Activated T-cell treated with anti-CD3 and anti-CD28 coated beads for 4 hours (primary cell): ENCODE data around the gene CERS1.

Experiments used
- DNase-seq: peaks from one replicate; pipeline ENCODE4 v3.0.0-alpha.2; 2020

CERS1 gene

DNA sequence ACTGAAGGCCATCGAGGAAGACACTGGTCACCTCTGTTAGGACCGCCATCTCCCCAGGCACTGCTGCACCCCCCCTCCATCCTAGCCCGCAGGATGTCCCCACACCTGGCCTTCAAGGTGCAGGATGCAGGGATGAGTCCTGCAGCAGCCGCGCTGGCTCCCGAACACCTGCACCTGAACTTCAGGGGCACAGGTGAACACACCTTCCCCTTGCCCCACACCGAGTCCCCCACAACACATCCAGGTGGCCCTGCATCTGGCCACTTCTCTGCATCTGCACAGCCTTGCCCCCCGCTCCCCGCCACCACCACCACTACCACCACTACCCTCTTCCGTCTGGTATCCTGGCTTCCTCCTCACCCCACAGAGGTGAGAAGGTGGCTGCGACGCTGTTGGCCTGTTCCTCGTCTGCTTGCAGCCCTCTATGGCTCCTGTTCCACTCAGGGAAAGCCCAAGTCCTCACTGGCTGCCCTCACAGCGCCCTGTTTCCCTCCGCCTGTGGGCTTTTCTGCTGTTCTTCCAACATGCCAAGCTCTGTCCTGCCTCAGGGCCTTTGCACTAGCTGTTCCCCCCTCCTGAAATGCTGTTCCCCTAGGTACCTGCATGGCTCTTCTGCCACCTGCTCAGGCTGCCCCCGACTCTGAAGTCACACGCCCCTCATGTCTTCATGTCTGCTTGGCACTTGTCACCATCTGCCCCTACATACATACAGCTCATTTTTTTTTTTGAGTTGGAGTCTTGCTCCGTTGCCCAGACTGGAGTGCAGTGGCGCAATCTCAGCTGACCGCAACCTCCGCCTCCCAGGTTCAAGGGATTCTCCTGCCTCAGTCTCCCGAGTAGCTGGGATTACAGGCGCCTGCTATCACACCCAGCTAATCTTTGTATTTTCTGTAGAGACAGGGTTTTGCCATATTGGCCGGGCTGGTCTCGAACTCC is 1.4 kb upstream of the CERS1 start:
- DNase-seq, result no peak

DNA sequence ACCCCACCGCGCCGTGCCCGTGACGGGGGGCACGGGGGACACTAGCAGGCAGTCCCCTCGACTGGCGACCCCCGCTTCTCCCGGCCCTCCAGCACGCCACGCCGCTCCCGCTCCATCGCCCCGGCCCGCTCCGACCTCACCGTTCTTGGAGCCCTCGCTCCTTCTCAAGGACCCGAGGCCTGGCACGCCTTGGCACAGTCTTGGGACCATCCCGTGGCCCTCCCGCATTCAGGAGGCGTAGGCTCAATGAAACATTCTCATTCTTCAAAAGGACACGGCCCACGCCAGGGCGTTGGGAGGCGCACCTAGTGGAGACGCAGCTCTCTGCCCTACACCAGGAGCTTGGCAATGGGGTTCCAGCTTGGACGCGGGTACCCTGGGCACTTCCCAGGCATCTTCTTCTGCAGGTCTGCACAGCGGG is 473 bp upstream of the CERS1 start:
- no peak for DNase-seq

DNA sequence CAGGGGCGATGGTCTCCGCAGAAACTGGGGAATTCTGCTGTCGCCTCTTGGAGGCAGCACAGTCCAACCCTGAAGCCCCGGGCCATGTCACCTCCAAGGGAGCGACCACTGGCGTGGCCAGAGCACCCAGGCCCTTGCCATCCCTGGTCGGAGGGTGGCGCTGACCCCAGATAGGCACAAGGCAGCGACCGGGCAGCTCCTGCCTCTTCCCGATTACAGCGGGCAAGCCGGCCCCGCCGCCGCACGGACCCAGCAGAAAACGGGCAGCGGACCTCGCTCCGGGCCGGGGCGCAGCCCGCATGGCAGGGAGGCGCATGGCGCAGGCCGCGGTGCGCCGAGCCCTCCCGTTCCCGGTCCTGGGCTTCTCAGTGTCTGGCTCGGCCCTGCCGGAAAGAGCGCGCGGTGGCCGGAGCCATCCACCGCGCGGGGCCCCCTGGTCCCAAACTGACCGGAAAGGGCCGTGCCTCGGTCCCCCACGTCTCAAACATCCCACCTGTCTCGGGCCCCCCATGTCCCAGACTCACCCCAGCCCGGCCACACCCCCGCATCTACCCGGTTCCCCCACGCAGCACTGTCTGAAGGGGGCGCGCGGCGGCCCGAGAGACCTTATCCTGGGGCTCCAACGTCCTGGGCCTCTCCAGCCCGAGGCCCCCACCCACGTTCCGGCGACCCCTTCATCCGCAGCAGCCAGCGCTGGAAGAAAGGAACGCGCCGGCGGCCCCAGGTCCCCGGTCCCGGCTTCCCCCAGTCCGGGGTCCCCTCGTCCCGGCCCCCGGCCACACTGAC is 727 bp downstream of the CERS1 start:
- no peak for DNase-seq

DNA sequence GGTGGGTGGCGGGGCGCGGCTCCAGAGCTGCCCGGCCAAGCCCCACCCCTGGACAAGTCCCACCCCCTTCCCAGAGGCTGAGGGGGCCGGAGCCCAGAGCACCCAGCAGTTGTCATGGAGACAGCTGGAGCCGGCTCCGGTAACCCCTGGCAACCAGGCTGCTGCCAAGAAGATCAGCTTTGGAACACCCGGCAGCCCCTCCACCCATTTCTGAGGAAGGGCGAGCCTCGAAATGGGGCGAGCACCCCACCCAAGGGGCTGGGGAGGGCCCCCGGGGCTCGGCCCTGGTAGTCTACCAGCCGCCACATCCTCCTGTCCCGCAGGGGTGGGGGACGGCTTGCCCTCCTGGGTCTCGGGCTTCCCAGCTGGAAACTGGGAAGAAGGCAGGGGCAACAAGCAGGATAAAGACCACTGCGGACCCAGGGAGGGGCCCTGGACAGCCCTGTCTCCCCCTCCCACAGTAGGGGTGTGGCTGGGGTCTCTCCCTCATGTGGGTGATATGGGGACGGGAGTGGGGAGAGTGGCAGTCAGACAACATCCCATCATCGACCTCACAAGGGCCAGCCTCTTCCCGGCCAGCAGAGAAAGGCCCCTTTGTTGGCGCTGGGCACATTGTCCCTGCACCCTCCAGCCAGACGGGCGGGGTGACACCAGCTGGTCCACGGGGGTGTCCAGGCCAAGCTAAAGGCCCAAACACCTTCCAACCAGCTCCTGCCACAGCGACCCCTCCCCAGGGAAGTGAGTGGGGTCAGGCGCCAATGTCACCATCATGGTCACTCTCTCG is 1.5 kb downstream of the CERS1 start:
- DNase-seq, result no peak

DNA sequence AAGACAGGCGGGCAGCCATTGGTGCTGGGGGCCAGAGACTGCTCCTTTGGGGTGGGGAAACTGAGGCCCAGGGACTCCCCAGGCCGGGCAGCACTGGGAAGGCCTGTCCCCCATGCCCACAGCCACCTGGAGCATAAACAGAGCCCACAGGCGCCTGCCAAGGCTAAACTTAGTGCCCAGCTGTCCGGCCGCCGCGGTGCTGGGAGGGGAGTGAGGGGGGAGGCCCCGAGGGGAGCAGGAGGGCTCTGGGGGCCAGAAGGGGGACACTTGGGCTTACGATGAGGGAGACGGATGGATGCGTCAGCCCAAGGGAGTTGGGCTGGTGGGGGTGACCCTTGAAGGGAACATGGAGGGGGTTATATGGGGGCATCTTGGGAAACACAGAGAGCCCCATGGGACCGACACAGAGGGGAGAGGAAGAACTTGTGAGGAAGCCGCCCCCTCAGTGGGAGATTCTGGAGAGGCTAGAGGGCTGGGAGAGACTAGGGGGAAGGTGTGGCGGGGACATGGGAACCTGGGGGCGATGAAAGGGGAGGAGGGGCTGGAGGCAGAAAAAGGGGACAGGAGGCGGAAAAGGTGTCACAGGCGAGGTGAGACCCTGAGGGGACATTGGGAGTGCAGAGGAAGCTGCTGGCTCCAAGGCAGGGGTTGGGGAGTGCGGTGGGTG is 2.2 kb downstream of the CERS1 start:
- no peak for DNase-seq

DNA sequence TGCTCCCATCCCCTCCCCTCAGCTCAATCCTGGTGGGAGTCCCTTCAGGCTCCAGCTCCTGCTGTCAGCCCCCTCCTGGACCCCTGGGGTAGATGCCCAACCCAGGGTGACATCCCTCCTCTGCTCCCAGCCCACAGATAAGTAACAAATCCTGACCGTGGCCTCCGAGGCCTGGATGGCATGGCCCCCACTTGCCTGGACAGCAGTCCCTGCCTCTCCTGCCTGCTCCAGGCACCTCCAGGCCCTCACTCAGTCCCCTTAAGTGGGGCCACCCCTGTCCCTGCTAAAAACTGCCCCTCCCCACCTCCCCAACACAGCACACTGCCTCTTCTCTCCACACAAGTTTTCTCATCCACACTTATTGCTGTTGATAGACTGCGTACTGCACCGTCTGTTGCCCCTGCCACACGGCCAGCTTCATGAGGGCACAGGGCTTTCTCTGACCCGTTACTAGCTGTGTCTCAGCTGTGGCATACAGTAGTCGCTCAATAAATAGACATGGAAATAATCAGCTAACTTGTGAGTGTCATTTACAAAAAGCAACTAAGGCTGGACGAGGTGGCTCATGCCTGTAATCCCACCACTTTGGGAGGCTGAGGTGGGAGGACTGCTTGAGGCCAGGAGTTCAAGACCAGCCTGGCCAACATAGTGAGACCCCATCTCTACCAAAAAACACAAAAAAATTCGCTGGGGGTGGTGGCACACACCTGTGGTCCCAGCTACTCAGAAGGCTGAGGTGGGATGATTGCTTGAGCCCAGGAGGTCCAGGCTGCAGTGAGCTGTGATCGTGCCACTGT is 5.8 kb downstream of the CERS1 start:
- DNase-seq, result no peak

DNA sequence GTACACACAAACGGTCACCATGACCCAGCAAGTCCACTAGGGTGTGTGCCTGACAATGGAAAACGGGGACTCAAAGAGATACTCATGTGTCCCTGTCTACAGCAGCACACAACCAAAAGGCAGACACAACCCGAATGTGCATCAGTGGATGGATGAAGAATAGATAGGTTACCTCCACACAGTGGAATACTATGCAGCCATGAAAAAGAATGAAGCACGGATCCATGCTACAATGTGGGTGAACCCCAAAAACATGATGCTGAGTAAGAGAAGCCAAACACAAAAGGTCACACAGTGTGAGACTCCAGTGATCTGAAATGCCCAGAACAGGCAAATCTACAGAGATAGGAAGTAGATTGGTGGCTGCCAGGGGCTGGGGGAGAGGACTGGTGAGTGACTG is 9.0 kb downstream of the CERS1 start:
- no peak for DNase-seq

DNA sequence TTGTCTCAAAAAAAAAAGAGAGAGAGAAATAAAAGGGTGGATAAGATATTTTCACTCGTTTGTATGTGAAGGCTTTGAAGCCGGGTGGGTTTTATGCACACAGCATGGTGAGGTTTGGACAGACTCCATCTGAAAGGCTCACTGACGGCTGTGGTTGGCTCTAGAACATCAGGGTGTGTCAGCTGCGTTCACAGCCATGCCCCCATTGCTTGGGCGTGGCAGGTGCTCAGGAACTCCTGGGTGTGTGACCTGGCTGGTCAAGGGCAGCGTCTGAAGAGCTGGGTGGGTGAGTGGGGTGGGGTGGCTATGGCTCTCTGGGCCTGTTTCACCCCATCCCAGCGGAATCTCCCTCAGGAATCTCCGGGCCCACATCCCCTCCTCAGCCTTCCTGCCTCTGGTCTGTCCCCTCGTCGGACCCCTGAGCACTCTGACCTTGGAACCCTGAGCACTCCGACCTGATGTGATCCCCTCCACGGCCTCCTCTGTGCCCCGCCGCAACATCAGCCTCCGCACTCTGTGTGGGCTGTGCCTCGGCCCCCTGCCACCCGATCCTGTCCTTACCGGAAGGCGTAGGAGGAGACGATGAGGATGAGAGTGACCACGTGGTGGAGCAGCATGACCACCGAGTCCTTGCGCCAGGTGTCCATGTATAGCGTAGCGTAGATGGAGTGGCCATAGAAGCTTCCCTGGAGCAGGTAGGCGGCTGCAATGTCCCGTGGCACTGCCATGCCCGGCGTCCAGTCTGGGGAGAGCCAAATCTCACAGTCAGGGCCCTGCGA is 12.2 kb downstream of the CERS1 start:
- DNase-seq, result no peak

DNA sequence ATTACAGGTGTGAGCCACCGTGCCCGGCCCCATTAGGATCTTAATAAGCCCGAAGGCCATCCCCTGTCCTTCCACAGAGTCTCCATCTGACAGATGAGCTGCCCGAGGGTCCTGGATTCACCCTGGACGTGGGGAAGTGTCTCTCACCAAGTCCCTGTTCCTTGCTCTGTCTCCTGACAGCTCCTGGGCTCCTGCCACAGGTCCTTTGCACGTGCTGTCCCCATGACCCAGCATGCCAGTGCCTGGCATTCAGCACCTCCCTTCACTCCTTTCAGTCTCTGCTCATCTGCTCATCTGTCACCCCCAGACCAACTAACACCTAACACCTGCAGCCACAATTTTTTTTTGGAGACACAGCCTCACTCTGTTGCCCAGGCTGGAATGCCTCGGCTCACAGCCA is 14.5 kb downstream of the CERS1 start:
- DNase-seq, result no peak

DNA sequence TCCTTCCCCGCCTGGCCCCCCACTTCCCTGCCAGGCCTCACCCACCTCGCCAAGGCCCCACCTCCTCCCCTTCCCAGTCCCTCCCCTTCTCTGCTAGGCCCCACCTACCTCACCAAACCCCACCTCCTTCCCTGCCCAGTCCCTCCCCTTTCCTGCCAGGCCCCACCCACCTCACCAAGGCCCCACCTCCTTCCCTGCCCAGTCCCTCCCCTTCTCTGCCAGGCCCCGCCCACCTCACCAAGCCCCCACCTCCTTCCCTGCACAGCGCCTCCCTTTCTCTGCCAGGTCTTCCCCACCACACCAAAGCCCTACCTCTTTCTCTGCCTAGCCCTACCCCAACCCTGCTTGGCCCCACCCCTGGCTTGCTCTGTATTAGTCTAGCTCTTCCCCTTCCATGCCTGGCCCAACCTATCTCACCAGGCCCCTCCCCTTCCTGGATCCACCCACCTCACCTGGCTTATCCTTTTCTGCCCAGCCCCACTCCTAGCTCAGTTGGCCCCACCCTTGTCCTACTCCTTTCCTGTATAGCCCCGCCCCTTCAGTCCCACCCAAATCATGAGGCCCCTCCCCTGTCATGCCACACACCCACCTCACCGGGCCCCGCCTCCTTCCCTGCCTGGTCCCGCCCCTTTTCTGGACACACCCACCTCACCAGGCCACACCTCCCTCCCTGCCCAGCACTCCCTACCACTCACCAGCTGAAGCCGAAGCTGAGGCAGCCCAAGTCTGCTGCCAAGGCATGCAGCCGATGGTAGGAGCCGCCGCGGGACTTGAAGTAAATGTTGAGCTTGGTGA is 16.2 kb downstream of the CERS1 start:
- no peak for DNase-seq

DNA sequence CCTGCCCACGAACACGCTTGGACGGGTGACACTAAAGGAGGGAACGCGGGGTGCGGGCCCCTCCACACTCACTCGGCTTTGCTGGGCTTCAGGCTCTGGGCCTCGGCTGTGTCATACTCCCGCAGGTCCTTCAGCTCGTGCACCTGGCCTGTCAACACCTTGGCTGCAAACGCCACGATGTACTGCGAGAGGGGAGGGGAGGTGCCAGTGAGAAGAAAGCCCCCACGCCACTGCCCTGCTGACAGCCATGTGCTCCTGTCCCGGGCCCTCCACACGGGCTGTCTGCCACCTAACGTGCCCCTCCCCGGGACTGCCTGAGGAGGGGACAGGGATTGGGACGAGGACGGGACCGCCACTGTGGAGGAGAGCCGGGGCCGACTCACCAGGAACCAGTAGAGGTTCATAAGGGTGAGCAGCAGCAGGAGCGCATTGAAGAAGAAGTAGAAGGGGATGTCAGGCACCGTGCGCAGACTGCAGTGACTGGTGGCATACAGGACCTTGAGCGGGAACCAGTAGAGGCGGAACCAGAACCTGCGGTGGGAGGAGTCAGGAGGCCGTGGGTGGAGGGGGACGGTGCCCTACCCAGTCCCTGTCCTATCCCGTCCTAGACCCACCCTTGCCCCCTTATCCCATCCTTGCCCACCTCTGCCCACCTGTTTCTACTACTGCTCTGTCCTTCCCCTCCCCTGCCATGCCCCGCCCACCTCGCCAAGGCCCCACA is 16.9 kb downstream of the CERS1 start:
- DNase-seq, result no peak

DNA sequence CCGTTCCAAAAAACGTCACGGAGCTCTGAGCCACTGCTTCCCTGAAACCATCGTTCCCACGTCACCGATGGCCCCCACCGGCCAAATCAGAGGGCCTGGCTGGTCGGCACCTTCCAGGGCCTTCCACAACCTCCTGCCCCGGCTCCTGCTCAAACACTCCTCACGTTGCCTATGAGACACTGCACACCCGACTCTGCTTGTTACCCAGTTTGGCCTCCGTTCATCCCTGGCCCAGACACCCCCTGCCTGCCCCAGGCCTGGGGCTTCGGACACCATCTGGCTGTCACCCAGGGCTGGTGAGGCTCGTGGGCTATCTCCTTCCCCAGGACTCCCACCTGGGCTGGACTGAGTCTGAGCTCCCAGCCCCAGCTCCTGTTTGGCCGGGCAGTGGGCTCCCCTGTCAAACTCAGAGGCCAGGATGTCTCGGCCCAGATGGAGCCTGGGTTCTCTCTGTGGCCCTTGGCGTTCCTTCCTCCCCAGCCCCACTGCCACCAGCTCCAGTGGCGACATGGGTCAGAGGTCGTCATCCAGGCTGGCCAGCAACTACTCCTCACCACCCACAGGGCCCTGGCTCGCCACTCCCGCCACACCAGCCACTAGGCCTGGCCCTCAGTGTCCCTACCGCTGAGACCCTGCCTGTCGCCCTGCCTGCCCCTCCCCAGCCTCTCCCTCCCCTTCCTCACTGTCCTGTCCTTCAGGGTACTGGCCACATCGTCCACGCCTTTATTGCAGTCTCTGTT is 17.7 kb downstream of the CERS1 start:
- DNase-seq, result no peak

DNA sequence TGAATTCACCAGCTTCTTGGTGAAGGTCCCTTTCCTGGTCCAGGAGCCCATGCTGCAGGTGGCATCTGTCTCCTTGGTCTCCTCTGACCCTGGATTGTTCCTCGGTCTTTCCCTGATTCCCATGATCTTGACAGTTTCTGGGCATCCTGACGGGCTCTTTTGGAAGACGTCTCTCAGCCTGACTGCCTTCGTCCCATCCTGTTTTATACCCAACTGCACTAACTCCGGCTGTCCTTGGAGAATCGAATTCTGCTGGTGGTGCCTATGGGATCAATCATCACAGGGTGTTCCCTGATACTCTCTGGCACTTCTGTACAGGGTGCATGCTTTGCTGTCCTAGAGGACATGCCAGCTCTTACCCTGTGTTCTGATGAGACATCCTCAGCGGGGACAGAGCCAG is 19.1 kb downstream of the CERS1 start:
- DNase-seq, result no peak

DNA sequence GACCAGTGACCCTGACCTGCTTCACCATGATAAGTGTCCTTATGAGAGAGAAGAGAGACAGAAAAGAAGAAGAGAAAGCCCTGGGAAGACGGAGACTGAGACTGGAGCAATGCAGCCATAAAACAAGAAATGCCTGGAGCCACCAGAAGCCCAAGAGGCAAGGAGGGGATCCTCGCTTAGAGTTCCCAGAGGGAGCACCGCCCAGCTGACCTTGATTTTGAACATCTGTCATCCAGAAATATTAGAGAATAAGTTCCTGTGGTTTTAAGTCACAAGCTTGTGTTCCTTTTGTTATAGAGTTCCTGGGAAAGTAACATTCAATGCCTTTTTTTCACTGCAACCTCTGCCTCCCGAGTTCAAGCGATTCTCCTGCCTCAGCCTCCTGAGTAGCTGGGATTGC is 20.2 kb downstream of the CERS1 start:
- no peak for DNase-seq

DNA sequence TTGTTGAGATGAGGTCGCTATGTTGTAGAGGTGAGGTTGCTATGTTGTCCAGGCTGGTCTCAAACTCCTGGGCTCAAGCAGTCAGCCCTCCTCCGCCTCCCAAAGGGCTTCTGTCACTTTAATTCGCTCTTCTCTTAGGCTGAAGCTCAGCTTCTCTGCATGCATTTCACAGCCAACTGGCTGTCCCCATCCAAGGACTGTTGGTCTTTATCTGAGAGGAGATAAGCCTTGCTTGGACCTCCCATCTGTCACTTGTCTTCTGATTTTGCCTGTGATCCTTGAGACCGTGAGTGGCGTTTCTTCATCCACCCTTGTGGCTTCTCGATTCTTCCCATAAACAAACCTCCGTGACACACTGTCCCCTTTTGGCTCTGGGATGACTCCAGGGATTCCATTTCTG is 24.4 kb downstream of the CERS1 start:
- no peak for DNase-seq

DNA sequence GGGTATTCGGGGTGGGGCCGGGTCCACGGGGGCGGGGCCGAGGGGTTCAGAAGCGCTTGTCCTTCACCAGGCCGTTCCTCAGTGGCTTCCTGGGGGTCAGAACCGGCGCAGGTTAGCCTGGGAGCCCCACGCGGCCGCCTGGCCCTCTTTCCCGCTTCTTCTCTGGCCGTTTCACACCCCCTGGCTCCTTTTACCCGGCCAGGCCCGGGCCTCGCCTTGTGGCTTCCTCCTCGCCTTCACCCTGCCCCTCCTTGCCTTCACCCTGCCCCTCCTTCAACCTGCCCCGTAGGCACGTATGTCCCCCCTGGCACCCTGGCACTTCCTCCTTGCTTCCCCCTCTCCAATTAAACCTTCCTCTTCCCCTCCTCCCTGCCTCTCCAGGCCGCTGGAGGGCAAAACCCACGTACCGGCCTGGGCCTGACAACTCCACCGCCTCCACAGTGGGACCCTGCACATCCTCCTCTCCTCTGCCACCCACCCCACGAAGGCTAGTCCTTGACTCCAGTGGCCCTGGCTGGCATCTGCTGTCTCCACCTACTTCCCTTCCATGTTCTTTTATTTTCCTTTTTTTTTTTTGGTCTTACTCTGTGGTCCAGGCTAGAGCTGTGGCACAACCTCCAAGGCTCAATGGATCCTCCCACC is 25.3 kb downstream of the CERS1 start:
- DNase-seq, result no peak

DNA sequence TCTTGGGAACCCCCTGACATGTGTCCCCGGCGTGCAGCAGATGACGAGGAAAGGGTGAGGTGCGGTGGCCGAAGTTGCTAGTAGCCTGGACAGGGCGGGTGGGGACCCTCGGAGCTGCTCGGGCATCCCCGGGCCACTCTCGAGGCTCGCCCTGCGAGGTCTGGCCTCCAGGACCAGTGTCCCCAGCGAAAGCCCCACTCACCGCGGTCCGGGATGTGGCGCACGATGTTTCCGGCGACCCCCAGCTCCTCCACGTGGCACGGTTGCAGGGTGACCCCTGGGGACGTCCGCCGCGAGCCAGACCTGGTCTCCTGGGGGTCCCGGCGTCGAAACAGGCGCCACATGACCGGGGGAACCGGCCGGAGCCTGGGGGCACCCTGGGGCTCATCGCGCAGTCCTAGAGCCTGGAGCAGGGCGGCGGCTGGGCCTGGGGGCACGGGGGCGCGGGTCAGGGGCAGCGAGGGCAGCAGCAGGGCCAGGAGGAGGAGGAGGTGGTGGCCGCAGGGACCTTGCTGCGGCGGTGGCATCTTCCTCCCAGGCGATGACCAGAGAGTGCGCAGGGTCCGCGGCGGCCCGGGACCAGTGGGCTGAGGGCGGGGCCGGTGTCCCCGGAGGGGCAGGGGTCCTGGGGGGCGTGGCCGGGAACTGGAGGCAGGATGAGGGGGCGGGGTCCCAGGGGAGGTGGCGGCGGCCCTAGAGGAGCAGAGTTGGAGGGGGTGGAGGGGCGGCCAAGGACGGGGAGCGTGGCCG is 26.0 kb downstream of the CERS1 start:
- no peak for DNase-seq
